Bone marrow (tissue), 2 donors: Measurements from ENCODE around the gene MBIP.
"Not testable (repeated sequence)": the region's sequence is repeated elsewhere in the genome, so short reads cannot be mapped to it uniquely, and the experiment has no call there.

ENCODE experiments used
- DNase-seq, 2 donors: peaks; one replicate each; lab custom pipeline; 2025; lab: John Stamatoyannopoulos, UW

Gene MBIP, protein sequence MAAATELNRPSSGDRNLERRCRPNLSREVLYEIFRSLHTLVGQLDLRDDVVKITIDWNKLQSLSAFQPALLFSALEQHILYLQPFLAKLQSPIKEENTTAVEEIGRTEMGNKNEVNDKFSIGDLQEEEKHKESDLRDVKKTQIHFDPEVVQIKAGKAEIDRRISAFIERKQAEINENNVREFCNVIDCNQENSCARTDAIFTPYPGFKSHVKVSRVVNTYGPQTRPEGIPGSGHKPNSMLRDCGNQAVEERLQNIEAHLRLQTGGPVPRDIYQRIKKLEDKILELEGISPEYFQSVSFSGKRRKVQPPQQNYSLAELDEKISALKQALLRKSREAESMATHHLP

DNA sequence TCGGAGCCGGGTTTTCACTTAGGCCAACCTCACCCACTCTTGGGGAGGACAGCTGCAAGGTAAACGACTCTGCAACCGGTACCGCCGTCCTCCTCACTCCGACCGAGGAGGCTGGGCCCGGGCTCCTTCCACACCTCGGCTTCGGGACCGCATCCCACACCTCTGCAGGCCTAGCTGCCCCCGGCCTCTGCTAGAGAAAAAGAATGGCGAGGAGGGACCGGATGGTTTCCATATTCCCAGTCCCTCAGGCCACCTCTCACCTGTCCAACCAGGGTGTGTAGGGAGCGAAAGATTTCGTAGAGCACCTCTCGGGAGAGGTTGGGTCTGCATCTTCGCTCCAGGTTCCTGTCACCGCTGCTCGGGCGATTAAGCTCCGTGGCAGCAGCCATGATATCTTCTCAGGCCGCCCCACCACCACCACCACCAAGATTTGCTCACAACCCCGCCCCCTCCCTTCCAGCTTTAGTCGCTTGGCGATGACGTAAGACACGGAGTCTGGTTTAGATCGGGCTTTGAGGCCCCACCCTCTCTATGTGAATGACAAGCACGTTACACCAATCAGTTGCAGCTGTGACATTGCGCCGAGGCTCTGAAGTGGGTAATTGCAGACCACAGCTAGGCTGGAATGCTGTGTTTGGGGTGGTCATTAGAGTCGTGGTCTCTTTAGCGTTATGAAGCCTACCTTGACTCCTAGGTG is at the start of gene MBIP:
TSS of gene MBIP (minus strand) at position 438 of the 697 bp plus-strand sequence. CDS start at position 389, 49 bp downstream.
- DNase-seq: peak; percentile 65 to 92

DNA sequence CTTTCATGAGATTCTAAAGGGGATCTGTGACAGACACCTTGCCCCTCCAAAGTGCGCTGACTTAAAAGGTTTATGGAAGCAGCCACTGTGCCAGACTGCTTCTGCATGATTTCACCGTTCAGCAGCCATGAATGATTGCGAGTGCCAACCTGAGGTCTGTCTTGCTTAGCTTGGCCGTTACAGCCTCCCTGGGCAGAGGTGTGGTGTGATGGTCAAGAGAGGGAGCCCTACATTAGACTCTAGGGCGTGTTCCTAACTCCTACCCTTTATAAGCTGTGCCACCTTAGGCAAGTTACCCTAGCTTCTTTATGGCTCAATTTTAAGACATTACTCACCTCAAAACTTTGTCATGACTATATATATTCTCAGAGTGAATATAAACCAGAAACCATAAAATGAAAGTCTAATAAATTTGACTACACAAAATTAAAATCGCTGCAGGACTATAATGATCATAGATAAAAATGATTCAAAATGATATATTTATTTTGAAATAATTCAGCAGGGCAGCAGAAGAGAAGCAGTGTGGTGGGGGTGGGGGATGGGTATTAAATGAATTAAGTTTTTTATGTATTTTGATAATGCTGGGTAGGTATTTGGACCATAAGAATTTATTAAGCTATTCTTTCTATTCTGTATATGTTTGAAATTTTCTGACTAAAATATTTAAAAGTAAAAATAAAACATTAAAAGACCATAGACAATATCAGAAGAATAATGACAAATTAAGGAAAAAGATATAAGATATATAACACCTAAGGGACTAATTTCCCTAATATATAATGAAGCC is 47.7 kb upstream of the MBIP start:
- no peak for DNase-seq

DNA sequence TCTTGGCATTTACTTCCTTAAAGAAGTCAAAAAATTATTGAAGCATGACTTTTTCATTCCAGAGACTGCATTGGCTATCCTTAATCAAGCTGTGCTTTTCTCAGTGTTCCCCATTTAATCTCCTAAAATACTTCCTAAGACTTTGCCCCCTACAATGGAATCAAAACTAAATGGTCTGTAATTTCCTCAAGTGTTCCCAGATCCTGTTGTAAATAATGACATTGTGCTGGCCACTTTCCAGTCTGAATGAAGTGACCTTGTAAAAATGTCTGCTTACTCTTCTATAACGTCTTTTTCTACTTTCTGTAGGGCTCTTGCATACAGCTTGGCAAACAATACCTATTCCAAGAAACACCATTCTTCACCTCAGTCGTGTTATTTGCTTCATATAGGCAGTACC is 45.3 kb upstream of the MBIP start:
- no peak for DNase-seq

DNA sequence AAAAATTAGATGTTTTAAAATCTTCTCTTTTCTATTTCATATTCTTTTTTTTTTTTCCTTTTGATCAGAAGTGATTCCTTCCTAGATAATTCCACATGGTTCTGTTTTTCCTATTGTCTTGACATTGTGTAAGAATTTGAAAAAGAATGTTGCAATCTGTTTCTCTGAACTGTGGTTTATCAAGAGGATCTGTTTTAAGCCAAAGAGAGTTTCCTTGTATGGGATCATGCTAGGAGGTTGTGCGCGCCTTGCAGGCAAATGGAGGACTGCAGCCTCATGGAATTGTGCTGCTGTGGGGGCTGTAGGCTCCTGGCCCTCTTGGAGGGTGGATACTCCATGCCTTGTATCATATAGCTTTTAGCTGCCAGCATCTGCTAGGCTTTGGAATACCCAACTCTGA is 43.3 kb upstream of the MBIP start:
- DNase-seq: no peak

DNA sequence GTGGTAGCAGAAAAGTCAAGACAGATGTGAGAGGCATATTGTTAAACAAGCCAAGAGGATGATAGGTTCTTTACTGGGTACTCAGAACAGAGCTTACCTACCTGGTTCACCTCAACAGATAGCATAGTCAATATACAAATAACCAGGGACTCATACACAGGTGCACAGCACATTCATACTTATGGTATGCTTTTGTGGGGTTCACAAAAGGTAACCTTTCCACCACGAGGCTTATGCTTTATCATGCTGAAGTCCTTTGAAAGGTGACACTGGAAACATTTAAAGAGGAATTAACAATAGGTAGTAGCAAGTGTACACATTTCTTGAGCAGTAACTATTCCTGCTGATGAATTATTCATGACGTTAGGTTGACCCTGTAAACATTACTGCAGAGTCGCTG is 42.2 kb upstream of the MBIP start:
- no peak for DNase-seq

DNA sequence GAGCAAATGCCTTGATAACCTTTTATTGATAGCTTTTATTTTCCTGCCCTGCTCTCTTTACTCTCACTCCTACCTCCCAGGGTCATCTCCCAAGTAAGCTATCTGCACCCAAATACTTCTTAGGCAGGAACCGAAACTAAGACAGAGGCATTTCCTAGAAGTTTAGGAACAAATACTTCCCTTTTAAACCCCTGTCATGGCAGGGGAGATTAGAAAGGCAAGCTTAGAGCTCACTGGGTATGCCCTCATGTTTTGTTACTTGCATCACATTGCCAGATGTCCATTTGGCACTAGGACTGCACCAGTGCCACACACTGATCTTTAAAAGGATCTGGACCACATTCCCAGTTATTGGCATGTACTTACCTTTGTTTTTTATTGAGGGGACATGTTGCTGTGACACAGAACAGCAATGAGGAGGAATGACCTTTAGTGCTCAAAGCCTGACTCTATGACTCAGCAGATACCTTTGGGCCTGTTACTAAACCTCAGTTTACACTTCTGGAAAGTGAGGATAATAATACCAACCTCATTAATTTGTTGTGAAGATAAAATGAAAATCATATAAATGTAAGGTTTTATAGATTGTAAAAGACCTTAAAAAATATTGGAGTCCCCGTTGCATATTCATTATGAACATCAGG is 40.9 kb upstream of the MBIP start:
- DNase-seq: no peak

DNA sequence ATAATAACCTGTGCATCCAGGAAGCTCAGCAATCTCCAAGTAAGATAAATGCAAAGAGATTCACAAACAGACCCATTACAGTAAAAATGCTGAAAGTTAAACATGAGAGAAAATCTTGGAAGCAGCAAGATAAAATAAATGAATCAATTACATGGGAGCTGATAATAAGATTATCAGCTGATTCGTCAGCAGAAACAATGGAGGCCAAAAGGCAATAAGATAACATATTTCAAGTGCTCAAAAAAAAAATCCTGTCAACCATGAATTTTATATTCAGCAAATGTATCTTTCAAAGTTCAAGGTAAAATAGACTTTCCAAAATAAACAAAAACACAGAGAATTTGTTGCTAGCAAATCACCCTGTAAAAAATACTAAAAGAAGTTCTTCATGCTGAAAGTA is 36.4 kb upstream of the MBIP start:
- no peak for DNase-seq

DNA sequence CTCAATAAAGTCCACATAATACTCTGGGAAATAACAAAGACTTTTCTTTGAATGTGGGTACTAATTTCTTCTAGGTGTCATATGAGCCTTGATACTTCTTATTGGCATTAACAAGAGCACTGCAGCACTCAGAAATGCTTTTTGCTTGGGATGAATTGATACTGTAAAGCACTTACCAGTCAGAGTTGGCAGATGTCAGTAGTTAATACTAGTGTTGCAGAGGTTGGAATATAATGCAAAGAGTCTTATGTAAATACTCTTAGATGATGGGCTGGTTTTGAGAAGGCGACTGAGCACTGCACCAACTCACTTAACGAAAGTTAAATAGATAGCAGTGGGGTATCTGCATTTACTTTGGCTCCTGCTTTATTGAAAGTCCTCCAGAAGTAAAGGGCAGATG is 25.6 kb upstream of the MBIP start:
- no peak for DNase-seq

DNA sequence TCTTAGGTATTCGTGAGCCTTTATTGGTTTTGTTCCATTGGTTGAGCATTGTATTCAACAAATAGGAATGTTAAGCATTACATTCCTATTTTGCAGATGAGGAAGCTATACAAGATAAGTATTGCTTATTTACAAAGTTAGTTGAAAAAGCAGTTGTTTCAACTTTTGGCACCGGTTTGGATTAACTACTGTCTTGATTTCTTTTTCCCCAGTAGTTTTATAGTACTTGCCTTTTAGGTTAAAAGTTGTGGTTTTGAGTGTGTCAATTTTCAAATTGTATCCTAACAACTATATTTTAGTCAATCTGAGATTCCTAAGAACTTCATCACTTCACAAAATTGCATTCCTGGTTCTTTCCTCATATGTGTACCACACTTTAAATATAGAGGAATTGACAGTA is 23.8 kb upstream of the MBIP start:
- DNase-seq: no peak

DNA sequence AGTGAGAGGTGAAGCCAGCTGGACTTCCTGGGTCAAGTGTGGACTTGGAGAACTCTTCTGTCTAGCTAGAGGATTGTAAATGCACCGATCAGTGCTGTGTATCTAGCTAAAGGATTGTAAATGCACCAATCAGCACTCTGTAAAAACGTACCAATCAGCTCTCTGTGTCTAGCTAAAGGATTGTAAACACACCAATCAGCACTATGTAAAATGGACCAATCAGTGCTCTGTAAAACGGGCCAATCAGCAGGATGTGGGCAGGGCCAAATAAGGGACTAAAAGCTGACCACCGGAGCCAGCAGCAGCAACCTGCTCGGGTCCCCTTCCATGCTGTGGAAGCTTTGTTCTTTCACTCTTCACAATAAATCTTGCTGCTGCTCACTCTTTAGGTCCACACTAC is 21.4 kb upstream of the MBIP start:
- DNase-seq: not testable (repeated sequence)

DNA sequence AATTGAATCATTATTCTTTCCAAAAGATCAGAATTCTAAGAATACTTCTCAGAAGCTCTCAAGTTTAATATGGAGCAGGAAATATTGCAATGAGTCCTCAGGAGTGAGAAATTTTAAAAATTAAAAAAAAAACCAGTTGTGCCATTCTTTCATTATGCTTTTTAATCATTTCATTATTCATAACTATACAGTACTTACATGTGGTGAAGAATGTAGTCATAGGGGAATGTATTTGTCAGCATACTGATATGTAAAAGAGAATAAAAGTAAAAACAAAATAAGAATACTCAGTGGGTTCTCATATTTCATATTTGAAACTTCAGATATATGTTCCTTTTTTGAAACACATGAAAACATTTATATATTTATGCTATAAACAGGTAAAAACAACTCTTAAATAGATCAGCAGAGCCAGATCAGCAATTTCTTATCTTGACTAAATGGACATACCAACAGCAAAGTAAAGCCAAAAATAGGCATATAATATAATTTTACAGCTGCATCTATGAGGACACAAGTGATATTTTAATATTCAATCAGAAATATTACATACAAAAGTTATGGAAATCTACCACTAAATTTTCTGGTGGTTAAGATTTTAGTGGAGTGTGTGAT is 19.9 kb upstream of the MBIP start:
- DNase-seq: no peak

DNA sequence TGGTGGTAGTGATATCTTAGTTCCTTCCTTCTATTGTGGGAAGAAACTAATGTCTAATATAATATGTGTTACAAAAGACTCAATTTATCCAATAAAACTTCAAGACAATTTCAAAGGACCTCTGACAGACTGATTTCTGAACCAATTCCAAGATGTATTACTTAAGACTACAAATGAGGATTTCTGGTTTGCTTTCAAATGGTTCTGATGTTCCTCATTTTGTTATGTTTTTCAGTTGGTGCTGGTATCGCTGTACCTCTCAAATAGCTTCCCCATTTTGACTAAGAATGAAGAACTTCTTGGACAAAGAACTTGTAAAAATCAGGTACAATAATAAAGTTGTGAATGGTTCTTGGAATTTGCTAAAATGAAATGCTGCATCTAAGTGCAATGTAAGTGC is 19.4 kb upstream of the MBIP start:
- DNase-seq: peak in 1 of 2 donors; percentile 4

DNA sequence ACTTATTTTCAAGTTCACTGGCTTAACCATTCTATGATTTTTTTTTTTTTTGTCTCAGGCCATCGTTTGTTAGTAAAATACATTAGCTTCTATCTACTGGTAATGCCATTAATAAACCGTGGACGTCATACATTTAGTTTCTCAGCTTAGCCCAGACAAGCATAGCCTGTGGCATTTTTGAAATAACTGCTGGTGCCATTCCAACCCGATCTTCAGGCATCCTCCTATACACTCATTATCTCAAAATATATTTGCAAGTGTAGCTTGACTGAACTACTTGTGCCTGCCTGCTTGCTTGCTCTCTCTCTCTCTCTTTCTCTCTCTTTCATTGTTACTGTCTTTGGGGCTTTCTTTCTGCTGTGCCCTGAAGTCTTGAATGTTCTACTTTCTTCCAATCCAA is 12.7 kb upstream of the MBIP start:
- DNase-seq: no peak

DNA sequence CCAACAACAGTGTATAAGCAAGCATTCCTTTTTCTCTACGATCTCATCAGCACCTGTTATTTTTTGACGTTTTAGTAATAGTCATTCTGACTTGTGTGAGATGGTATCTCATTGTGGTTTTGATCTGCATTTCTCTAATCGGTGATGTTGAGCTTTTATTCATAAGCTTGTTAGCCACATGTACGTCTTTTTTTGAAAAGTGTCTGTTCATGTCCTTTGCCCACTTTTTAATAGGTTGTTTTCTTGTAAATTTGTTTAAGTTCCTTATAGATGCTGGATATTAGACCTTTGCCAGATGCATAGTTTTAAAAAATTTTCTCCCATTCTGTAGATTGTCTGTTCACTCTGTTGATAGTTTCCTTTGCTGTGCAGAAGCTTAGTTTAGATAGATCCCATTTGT is 7.1 kb upstream of the MBIP start:
- not testable (repeated sequence) for DNase-seq

DNA sequence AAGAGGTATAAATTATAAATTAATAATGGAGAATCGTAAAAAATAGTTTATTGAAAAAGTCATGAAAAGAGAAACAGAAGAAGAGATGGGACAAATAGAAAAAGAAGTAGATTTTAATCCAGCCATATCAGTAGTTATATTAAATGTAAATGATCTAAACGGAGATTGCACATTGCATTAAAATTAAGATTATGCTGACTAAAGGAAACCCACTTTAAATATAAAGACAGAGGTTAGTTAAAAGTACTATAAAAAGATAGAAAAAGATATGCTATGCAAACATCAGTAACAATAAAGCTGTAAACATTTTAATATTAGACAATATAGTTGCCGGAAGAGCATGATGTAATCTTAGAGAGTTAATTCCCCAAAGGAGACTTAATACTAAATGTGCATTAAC is 5.4 kb upstream of the MBIP start:
- DNase-seq: no peak

DNA sequence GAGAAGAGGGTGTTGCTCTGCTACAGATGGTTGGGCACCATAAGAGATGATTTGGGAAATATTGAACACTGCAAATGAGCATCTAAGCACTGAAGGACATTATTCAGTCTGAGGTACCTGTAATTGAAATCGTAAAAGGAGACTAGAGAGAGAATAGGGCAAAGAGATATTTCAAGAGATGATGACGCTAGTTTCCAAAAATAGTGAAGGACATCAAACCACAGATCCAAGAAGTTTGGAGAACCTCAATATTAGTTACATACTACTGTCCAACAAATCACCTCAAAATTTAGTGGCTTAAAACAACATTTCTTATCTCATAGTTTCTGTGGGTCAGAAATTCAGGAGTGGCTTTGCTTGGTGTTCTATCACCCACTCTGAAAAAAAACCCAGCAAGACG is 4.5 kb upstream of the MBIP start:
- DNase-seq: no peak

DNA sequence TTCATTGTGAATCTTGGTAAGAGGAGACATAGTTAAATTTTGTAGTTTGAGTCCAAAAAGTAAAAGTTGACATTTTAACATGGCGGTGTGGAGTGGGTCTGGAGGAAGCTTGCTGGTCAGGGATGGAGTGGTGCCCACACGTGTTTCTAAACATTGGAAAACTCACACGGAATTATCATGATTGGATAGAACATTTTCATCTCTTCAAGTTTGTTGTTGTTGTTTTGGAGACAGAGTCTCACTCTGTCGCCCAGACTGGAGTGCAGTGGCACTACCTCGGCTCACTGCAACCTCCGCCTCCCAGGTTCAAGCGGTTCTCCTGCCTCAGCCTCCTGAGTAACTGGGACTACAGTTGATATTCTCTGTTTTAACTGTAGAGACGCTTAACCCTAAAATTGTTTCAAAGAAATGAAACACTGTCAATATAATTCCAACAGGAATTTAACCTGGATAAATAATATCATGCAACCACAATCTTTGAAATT is 502 bp upstream of the MBIP start:
- DNase-seq: no peak

DNA sequence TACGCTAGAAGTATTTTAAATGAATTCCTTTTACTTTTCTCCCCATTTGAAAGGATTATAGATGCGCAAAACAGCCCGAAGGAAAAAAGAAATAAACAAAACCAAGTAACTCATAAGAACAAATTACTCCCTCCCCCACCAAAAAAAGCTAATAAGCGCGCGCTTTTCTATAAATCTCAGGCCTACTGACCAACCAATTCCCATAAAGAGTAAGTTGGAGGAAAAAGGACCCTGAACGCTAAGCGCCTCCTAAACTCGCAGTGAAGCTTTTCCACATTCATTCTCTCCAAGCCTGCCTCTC is 588 bp downstream of the MBIP start:
- no peak for DNase-seq

DNA sequence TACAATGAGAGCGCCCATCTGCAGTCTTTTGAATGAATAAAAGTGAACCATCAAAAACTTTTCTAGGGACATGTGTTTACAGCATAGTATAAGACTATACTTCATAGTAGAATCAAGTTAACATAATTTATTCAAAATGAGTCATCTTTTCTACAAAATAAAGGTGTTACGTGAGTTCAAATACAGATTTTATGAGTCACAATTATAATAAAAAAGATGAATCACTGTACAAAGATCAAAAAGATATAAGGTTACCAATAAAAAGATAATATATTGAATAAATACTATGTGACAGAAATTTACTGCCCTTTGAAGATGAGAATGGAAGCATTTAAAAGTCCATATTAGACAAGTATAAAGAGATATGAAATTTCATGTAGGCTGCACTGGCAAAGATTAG is 2.8 kb downstream of the MBIP start:
- DNase-seq: no peak

DNA sequence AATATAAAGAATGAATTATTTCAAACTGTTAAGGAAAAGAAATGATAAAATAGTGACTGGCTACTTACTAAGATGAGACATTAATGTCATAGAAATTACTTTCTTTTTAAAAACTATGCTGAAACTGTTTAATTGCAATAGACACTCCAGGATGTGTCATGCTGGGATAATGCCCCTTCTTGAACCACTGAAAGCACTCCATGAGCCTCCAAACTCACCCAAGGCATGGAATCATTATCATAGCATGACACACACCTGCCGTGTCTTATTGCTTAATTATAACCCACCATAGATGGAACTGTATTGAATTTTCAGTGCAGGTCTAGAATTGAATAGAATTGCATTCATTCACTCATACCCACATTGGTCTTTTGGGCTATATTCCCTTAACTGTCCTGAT is 4.3 kb downstream of the MBIP start:
- no peak for DNase-seq

DNA sequence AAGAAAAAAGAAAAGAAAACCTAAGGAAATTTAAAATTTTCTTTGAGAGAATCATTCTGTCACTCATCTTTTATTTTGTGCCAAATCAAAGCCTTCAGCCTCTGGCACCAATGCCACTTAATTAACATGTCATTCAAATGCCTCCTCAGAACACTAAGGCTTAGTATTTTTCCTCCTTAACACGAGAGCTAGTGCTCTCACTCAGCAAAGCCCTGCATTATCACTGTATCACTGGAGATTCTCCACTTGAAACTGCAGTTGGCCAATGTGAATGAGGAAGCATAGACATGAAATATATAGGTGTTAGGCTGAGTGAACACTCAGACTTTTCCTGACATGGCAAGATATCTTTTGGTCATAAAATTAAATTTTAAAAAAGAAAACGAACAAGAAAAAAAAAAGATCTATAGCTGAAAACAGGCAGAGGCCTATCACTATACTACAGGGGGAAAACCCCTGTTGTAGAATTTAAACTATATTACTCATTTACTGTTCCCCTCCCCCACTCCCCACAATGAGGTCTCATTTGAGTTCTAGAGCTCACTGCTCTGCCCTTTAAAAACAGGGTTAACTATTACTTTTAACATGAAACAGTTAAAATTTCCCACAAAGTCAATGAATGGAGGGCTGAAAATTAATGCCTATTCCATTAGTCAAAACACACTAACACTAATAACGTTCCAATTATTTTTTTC is 5.1 kb downstream of the MBIP start:
- no peak for DNase-seq
